ENCODE measurements around the gene MORN1. TPM values are rescaled to one million over a fixed set of nuclear protein-coding genes. Genes with fewer than 3 reads are reported as not detected.

MORN1 gene
- total and polyA plus RNA-seq, 2 experiments from 2014 or later: 4.8 to 11.1 TPM

- no peaks in the 10 kb centered on the region for H4K20me1 ChIP-seq (replicated peaks; ENCODE audit: insufficient read depth)
- H3K4me3 ChIP-seq: no peak overlapping the region
- peaks cover 5% of the 10 kb centered on the region; the same call in 2 of the 3 replicates for H3K4me1 Mint-ChIP-seq
- H3K27me3 Mint-ChIP-seq (ENCODE audit: insufficient read depth, low read depth, poor library complexity): peaks cover 5% of the 10 kb centered on the region
- no peaks in the 10 kb centered on the region; the same call in 2 of the 3 replicates for H3K36me3 Mint-ChIP-seq (ENCODE audit: low read depth)
- no peaks in the 10 kb centered on the region for H3K27me3 ChIP-seq (ENCODE audit: insufficient read depth)
- H3K9me3 Mint-ChIP-seq: peaks cover 3% of the 10 kb centered on the region; the same call in 1 of the 3 replicates
- no peak overlapping the region for H3K4me2 ChIP-seq
- ATAC-seq (no peak), DNase-seq (ENCODE audit: low spot score) (no peak)
- TF ChIP-seq NANOG (IDR thresholded peaks at IDR 0.05; ENCODE audit: borderline replicate concordance) (no peak), REST (IDR thresholded peaks at IDR 0.05; ENCODE audit: unreplicated experiment) (no peak), ZNF331 (CRISPR knock-in tag; IDR thresholded peaks at IDR 0.05; ENCODE audit: low read depth) (no peak), STAT1 (IDR thresholded peaks at IDR 0.05; ENCODE audit: unreplicated experiment) (no peak), CTCF (conservative IDR thresholded peaks at IDR 0.05; ENCODE audit: low read depth in 2 of 2) (no peak), EZH2 (IDR thresholded peaks at IDR 0.05; ENCODE audit: low read depth, unreplicated experiment) (no peak), POLR2AphosphoS5 (IDR thresholded peaks at IDR 0.05; ENCODE audit: low read depth) (no peak), CREB1 (CRISPR knock-in tag; IDR thresholded peaks at IDR 0.05; ENCODE audit: low read depth) (no peak), JUNB (IDR thresholded peaks at IDR 0.05; ENCODE audit: unreplicated experiment) (no peak), ZNF114 (CRISPR knock-in tag; IDR thresholded peaks at IDR 0.05) (no peak), EZH2phosphoT487 (IDR thresholded peaks at IDR 0.05; ENCODE audit: unreplicated experiment) (no peak), ZNF462 (CRISPR knock-in tag; IDR thresholded peaks at IDR 0.05) (no peak), ETS1 (IDR thresholded peaks at IDR 0.05) (no peak)
- no peak overlapping the region for H3K27ac Mint-ChIP-seq
- no peaks in the 10 kb centered on the region for H3K79me2 ChIP-seq (replicated peaks; ENCODE audit: insufficient read depth)
- no peaks in the 10 kb centered on the region for H3K9me2 ChIP-seq (ENCODE audit: insufficient read depth)
- no peaks in the 10 kb centered on the region for H3K4me1 ChIP-seq (ENCODE audit: insufficient read depth)
- no peak overlapping the region for H3K4me3 Mint-ChIP-seq
- H3K36me3 ChIP-seq (ENCODE audit: insufficient read depth): no peaks in the 10 kb centered on the region
- H3K27ac ChIP-seq (ENCODE audit: low read depth): no peak overlapping the region
- no peak overlapping the region for H2AFZ ChIP-seq
- H3F3A ChIP-seq (replicated peaks; ENCODE audit: low read depth): 0 out of 2 replicates have a peak, but pooled peaks cover 3% of the 10 kb centered on the region
Observed at GRCh38 chr1:2350501-2350900, 40.9 kb downstream of the MORN1 start.

All from GM23338 (cell line).